ENCODE data around the gene GATAD1.
A peak's percentile ranks its signal among the peaks of the same experiment; 100 is the strongest.

GATAD1 gene, protein sequence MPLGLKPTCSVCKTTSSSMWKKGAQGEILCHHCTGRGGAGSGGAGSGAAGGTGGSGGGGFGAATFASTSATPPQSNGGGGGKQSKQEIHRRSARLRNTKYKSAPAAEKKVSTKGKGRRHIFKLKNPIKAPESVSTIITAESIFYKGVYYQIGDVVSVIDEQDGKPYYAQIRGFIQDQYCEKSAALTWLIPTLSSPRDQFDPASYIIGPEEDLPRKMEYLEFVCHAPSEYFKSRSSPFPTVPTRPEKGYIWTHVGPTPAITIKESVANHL

GRCh38 chr7:92447345-92448204 is at the start of gene GATAD1:
Gene GATAD1, plus strand, starts transcription at chr7:92447482. Its CDS starts 248 bp downstream, at chr7:92447730.
- DNase-seq (ENCODE audit: low read depth), result peak; percentile 92
- no peak for TF ChIP-seq CTCF (IDR thresholded peaks at IDR 0.05; ENCODE audit: insufficient read depth, low read depth, low read length, missing control alignments)
- H3K4me3 ChIP-seq (ENCODE audit: low read length), result peak within 1 kb of the TSS; percentile 72

DNA sequence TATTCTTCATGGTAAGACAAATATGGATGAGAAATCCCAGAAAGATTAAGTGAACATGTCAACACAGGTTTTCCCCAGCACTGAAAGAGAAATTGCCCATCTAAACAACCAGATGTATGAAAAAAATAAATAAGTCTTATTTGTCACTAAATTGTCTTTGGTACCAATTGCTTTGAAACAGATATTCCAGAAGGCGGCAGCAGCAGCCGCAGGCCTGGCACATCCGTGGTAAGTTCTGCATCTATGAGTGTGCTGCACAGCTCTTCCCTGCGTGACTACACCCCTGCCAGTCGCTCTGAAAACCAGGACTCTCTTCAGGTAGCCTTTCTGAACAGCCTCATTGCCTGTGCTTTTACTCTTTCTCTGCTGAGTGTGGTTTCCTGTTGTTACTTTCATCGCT is 49.7 kb upstream of the GATAD1 start:
- no peak for DNase-seq (ENCODE audit: low read depth)
- no peak for TF ChIP-seq CTCF (IDR thresholded peaks at IDR 0.05; ENCODE audit: insufficient read depth, low read depth, low read length, missing control alignments)
- H3K4me3 ChIP-seq (ENCODE audit: low read length), result no peak overlapping the region

GRCh38 chr7:92400013-92400412 is 47.3 kb upstream of the GATAD1 start:
- TF ChIP-seq CTCF (IDR thresholded peaks at IDR 0.05; ENCODE audit: insufficient read depth, low read depth, low read length, missing control alignments), result no peak
- no peak for DNase-seq (ENCODE audit: low read depth)
- no peak overlapping the region for H3K4me3 ChIP-seq (ENCODE audit: low read length)

GRCh38 chr7:92402920-92403759 is 44.1 kb upstream of the GATAD1 start:
- no peak for TF ChIP-seq CTCF (IDR thresholded peaks at IDR 0.05; ENCODE audit: insufficient read depth, low read depth, low read length, missing control alignments)
- DNase-seq (ENCODE audit: low read depth), result peak; percentile 90
- no peak overlapping the region for H3K4me3 ChIP-seq (ENCODE audit: low read length)

- no peak overlapping the region for H3K4me3 ChIP-seq (ENCODE audit: low read length)
- no peak for DNase-seq (ENCODE audit: low read depth)
- TF ChIP-seq CTCF (IDR thresholded peaks at IDR 0.05; ENCODE audit: insufficient read depth, low read depth, low read length, missing control alignments), result no peak
Observed at GRCh38 chr7:92403760-92404074, 43.6 kb upstream of the GATAD1 start.

DNA sequence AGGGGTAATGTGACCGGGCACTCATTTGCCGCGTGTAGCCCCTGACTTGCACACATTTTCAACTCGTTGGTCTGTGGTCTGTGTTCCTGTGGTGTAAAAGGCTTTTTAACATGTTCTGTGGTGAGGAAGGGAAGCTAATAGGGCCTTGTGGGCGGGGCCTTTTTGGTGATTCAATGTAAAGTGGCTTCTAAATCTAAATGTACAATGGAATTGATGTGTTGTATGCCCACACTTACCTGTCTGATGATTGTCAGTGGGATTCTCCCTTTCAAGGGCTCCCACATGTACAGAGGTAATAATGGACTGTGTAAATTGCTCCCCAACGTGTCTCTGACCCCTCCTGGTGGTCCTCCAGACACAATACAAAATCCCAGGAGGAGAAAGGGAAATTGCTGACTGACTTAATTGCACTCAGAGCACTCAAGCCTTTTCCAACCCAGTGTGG is 43.1 kb upstream of the GATAD1 start:
- no peak for DNase-seq (ENCODE audit: low read depth)
- no peak overlapping the region for H3K4me3 ChIP-seq (ENCODE audit: low read length)
- no peak for TF ChIP-seq CTCF (IDR thresholded peaks at IDR 0.05; ENCODE audit: insufficient read depth, low read depth, low read length, missing control alignments)
